CD4-positive, alpha-beta T cell treated with Interleukin-17A for 1 hour (primary cell): Measurements from ENCODE around the gene KLHL22.
"Not testable (repeated sequence)": the region's sequence is repeated elsewhere in the genome, so short reads cannot be mapped to it uniquely, and the experiment has no call there.

Source experiments
- DNase-seq: peaks from one replicate; pipeline ENCODE4 v3.0.0-alpha.2; 2020

Gene KLHL22

DNA sequence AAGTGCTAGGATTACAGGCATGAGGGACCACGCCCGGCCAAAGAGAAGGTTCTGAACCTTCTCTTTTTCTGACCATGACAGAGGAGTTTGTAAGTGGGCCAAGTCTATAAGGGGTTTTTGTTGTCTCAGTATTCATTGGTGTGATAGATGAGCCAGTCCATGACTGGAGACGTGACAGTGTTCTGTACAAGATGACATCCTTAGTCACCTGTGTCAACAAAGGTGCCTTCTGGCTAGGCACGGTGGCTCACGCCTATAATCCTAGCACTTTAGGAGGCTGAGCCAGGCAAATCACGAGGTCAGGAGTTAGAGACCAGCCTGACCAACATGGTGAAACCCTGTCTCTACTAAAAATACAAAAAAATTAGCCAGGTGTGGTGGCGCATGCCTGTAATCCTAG is 4.2 kb upstream of the KLHL22 start:
- DNase-seq, result no peak

DNA sequence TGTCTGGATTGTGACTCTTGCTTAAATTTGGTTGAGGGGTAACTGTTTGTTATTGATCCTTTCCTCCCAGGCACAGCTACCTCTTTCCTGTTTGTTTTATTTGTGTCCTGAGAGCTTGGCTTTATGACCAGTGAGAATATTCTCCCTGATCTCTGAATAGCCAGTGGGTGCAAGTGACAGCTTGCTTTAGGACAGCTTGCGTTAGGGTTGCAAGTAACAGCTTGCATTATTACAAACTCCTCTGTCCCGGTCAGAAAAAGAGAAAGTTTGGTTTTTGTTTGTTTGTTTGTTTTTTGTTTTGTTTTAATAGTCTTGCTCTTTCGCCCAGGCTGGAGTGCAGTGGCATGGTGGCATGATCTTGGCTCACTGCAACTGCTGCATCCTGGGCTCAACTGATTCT is 3.3 kb upstream of the KLHL22 start:
- DNase-seq, result no peak

DNA sequence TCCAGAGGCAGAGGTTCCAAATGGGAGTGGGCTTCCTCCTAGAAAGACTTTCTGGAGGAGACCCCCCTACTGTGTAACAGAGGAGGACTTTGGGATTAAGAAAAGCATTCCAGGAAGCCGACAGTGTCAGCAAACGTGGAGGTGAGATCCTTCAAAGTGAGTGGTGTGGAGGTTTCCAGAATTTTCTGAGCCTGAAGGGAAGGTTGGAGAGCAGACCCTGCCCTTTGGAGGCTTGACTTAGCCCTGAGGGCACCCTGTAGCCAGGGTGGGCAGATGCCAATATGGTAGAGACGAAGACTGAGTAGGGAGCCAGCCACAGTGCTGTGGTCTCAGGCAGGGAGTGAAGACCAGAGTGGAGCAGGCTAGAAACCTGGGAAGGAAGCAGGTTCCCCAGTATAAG is 1.8 kb upstream of the KLHL22 start:
- no peak for DNase-seq

DNA sequence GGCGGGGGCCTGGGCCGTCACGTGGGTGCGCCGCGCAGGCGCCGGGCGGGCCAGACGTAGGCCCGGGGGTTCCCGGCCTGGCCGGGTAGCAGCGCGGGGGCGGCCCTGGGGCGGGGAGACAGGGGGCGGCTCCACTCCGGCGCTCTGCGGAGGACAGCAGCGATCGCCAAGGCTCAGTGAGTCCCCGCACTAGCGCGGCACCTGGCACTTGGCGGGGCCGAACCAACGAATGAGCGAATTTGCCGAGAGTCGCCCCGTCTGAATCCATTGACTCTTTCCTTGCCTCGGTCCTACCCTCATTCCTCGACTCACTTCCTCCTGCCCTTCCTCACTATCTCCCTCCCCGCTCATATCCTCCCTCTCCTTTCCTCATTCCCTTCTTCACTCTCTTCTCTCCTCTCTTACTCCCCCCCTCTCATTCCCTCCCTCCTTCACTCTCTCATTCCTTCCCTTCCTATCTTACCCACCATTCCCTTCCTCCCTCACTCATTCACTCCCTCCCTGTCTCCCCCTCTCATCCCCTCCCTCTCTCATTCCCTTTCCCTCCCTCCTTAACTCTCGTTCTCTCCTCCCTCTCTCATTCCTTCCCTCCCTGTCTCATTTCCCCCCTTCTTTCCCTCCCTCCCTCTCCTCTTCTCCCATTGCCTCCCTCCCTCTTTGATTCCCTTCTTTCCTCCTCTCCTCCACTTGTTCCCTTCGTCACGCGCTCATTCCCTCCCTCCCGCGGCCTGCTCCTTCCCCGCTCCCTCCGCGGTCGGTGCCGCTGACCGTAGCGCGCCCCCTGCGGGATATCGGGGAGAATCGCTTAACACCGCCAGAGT is 476 bp upstream of the KLHL22 start:
- peak; percentile 91 for DNase-seq

DNA sequence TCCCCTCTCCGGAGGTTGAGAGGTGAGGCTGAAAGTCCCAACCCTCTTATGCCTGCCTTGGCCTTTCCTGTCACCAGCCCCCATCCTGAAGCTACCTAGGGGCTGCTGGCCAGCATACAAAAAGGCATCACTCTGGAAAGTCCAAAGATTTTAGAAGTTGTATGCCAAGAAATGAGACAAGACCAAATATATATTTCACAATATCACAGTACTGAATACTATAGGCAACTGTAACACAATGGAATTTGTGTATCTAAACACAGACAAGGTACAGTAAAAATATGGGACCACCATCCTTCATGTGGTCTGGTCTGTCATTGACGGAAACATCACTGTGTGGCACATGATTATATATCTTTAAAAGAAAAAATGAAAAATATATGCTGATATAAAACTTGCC is 4.2 kb downstream of the KLHL22 start:
- DNase-seq, result no peak

DNA sequence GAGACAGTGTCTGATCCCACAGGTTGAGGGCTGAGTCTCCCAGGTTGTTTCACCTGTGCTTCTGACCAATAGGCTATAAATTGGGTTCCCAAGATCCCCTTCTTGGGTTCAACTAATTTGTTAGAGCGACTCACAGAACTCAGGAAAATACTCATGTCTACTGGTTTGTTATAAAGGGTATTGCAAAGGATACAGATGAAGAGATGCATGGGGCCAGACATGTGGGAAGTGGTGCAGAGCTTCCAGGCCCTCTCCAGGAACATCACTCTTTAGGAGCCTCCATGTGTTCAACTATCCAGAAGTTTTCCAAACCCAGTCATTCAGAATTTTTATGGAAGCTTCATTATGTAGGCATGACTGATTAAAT is 4.7 kb downstream of the KLHL22 start:
- no peak for DNase-seq

DNA sequence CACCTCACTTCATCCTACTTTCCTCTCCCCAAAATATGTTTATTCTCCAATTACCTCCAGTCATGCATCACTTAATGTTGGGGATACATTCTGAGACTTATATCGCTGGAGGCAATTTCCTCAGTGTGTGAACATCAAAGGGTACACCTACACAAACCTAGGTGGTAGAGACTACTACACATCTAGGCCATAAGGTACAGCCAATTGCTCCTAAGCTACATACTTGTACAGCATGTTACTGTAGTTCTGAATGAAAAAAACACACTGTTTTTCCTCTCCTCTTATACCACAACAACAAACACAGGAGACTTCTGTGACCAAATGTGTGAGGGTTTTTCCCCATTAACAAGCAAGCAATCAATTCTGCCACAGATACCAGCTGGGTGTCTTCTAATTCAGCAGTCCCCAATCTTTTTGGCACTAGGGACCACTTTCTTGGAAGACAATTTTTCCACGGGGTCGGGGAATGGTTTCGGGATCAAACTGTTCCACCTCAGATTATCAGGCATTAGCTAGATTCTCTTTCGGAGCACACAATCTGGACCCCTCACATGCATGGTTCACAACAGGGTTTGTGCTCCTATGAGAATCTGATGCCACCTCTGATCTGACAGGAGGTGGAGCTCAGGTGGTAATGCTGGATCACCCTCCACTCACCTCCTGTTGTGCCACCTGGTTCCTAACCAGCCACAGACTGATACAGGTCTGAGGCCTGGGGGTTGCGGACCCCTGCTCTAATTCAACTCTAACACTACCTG is 5.2 kb downstream of the KLHL22 start:
- DNase-seq, result no peak

DNA sequence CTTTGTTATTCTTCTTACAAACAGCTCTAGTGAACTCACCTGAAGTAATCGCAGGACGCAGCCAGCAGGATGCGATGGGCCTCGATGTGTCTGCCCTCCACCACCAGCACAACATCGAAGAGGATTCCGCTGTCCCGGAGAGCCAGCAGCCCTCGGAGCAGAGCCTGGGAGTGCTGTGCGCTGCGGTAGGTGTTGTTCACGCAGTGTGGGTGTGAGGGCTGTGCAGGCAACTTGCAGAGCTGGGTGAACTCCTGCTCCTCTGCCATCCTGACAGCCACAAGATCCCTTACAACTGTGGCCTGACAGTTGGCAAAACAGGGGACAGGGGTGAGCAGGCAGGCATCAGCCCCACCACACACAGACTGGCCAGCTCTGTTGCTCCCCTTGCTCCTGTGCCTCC is 6.6 kb downstream of the KLHL22 start:
- no peak for DNase-seq

DNA sequence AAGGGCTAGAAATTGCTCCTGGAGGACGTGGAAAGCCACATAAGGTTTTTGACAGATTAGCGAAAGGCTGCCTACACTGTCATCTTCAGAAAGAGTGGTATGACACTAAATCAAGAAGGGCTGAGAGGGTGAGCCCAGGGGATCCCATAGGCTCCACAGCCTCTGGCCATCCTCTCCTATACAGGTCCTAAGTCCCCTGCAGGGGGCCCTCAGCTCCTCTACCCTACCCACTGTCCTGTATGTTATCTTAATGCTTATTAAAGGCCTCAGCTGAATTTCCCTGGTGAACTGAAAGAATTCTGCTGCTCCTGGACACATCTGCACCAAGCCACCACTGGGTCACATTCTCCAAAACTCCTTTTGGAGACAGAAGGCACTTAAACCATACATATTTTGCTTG is 7.9 kb downstream of the KLHL22 start:
- DNase-seq, result no peak

DNA sequence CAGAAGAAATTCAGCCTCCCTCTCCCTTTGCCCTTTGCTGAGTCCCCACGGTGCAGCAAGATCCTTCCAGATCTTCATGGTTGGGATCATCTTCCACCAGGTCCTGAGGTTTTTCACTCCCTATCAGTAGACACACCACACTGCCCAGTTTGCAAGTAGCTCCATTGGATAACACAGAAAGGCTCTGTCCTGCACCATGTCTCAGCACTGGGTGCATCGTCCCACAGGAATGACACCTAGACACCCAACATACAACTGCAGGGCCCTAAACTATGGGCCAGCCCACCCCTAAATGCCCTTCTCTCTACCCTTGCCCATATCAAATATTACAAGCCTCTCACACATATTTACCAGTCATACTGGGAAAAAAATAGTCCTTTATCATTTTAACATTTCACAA is 9.4 kb downstream of the KLHL22 start:
- no peak for DNase-seq

DNA sequence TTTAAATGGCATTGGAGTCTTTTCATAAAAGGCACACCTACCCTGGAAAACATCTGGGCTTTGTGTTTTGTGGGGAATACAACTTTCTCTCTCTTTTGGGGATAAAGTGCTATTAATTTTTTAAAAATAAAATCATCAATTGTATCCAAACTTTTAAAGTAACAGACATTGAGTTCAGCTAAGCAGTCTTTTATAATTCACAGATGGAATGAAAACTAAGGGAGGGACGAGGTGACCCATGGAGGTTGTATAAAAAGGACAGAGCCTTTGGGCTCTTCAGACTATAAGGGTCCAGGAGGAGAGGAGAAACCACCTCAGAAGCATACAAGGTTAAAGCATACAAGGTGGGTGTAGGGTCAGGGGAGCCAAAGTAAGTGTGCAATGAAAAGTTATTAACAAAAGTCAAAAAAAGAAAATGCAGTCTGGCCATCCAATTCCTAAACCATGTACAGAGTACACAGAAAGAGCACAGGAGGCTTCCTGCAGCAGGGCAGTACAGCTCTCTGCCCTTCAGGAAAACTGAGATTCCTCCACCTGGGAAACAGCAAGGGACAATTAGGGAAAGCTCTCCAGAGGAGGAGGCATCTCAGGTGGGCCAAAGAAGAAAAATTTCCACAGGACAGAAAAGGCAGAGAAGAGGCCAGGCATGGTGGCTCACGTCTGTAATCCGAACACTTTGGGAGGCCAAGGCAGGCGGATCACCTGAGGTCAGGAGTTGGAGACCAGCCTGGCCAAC is 10.5 kb downstream of the KLHL22 start:
- DNase-seq, result no peak

DNA sequence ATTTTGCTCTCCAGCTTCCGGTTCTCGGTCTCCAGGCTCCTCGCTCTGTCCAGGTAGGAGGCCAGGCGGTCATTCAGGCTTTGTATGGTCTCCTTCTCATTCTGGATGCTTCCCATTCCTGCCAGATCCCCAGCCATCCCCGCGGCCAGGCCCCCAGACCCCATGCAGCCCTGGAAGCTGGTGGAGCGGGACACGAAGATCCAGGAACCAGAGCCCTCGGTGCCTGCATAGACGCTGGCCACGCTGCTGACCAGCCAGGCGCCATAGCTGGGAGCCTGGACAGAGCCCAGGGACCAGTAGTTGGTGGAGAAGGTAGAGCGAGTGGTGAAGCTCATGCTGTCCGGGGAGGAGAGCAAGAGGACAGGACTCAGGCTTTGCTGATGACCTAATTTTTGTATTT is 11.8 kb downstream of the KLHL22 start:
- DNase-seq, result no peak

DNA sequence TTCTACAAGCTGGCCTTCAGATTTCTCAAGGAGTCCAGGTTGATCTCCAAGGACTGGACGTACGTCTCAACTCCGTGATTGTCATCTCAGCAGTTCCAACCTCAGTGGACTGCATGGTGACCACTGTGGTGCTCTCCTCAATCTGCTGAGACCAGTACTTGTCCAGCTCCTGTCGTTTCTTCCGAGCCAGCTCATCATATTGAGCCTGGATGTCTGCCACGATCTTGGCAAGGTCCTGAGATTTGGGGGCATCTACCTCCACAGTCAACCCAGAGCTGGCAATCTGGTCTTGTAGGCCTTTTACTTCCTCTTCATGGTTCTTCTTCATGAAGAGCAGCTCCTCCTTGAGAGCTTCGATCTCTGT is 12.5 kb downstream of the KLHL22 start:
- not testable (repeated sequence) for DNase-seq

DNA sequence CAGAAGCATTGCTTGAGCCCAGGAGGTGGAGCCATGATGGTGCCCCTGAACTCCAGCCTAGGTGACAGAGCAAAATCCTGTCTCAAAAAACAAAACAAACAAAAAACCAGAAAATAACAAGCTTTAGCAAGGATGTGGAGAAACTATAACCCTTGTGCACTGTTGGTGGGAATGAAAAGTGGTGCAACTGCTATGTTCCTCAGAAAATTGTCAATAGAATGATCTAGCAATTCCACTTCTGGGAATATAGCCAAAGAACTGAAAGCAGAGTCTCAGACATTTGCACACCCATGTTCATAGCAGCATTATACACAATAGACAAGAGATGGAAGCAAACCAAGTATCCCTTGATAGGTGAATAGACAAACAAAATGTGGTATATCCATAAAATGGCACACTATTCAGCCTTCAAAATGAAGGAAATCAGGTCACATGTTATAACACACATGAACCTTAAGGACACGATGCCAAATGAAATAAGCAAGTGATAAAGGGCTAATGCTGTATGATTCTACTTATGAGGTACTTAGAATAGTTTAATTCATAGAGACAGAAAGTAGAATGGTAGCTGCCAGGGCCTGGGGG is 15.9 kb downstream of the KLHL22 start:
- no peak for DNase-seq

DNA sequence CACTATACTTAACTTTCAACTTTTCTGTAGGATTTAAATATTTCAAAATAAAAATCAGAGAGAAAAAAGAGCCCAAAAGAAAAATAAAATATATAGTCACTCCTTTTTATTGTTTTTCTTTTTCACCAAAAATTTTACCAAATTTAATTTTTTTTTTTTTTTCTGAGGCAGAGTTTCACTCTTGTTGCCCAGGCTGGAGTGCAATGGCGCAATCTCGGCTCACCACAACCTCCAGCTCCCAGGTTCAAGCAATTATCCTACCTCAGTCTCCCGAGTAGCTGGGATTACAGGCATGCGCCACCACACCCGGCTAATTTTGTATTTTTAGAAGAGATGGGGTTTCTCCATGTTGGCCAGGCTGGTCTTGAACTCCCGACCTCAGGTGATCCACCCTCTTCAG is 17.5 kb downstream of the KLHL22 start:
- DNase-seq, result not testable (repeated sequence)

DNA sequence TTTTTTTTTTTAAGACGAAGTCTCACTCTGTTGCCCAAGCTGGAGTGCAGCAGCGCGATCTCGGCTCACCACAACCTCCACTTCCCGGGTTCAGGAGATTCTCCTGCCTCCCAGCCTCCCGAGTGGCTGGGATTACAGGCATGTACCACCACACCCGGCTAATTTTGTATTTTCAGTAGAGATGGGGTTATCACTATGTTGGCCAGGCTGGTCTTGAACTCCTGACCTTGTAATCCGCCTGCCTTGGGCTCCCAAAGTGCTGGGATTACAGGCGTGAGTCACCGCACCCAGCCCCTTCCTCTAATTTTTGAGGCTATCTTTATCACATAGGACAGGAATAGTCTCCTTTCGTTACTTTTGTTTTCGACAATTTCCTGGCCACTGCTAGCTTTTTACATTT is 20.0 kb downstream of the KLHL22 start:
- not testable (repeated sequence) for DNase-seq

DNA sequence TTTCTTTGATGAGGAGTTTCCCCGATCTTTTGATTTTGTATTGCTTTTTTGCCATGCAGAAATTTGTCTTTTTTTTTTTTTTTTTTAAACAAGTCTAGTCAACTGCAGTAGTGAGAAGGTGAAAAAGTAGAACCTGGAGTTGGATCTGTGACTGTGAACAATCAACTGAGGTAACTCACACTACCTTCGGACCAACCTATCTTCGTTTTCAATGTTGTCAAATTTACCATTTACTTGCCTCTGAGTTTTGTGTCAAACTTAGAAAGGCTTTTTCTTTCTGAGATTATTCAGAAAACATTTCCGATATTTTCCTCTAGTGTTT is 20.5 kb downstream of the KLHL22 start:
- no peak for DNase-seq

DNA sequence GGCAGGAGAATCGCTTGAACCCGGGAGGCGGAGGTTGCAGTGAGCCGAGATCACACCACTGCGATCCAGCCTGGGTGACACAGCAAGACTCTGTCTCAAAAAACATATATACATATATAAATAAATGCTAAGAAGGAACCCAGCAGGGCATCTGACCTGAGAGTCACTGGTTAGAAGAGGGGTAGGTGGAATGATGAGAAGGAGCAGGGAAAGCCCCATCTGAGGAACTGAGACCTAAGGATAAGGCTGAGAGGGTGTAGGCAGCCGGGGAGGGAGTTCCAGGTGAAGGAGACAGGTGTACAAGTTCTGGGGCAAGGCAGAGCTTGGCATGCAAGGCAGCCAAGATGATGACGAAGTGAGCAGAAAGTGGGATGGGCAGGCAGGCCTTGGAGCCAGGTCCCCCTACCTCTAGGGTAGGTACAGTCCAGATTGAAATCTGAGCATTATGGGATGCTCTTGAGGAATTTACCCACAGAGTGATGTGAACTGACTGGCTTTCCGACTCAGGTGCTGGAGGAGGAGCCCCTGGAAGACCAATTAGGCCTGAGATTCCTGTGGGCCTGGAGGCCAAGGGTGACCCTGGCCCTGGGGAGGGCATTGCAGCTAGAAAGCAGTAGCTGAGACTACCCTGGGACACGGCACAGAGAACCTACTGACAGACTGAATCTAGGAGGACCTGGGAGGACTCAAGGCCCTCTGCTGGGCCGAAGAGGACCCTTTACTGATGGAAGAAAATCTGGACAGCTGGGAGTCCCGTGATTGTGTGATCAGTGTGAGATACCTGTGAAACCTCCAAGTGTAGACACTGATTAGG is 22.8 kb downstream of the KLHL22 start:
- DNase-seq, result no peak

DNA sequence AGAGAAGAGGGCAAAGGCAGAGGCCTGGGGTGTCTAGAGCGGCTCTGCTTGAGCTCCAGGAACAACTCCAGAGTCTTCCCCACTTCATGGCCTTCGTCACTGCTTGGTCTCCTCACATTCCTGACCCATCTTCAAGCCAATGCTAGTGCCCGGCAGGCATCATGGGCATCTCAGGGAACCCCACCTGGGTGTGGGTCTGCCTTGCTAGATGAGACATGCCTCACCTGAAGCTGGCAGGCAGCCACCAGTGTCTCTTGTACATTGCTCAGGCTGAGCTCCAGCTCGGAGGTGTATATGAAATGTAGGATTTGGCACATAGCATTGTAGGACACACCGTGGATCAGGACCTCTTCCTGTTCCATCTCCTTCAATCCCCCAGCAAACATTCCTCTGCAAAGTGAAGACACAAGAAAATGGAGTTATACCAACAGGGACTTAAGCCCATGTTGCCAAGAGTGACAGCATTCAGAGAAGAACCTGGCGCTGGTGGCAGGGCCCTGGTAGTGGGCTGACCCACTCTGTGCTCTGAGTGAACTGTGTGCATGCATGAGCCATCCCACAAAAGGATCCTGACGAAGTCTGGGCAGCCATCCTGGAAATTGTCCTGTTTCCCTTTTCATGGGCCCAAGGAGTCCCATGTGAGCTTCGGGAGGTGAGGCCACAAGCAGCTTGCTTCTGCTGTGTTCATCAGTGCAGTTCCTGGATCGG is 24.3 kb downstream of the KLHL22 start:
- DNase-seq, result no peak

DNA sequence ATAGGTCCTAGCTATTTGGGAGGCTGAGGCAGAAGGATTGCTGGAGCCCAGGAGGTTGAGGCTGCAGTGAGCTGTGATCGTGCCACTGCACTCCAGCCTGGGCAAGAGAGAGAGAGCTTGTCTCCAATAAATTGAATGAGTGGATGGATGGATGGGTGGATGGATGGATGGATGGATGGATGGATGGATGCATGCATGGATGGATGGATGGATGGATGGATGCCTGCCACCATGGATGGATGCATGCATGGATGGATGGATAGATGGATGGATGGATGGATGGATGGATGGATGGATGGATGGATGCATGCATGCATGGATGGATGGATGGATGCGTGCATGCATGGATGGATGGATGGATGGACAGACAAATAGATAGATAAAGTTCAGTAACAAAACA is 25.1 kb downstream of the KLHL22 start:
- DNase-seq, result not testable (repeated sequence)

DNA sequence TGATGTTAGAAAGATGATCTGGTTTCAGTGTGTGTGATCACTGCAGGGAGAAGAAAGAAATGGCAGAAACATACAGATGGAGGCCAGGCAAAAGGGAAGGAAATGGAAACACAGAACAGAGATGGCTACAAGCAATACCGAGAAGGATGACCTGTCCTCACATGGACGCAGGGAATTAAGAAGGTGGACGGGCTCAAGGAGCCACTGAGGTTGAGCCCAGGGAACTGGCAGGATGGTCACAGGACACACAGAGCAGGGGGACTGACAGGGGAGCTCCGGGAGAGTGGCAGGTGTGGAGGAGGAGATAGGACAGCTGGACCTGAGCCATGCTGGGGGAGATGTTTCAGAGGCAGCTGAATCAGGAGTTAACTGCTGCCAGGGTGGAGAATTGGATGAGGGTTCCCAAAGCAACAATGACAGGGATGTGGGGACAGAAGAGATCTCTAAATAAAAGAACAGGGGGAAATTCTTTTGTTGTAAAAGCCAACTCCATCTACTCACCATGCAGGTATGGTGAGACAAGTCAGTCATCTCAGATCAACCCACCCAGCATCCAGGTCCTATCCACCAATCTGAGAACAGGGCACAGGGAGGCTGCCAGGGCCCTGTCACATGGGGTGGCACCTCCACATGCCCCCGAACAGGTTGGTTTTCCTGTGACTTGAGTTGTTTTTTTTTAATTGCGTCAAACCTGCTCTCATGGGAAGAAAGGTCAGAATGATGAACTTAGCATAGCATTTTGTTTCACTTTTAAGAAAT is 26.3 kb downstream of the KLHL22 start:
- no peak for DNase-seq
